NOMO-1 treated with DMSO at 0.1 percent for 48 hours (cell line): ENCODE results near the gene PTPRT.

Experiments
- DNase-seq: peaks from one replicate; lab custom pipeline; 2025; ENCODE audit not compliant: unreplicated experiment; lab: John Stamatoyannopoulos, UW

The PTPRT gene

GRCh38 chr20:43123180-43123579 lies 66.5 kb downstream of the PTPRT start:
- no peak for DNase-seq

DNA sequence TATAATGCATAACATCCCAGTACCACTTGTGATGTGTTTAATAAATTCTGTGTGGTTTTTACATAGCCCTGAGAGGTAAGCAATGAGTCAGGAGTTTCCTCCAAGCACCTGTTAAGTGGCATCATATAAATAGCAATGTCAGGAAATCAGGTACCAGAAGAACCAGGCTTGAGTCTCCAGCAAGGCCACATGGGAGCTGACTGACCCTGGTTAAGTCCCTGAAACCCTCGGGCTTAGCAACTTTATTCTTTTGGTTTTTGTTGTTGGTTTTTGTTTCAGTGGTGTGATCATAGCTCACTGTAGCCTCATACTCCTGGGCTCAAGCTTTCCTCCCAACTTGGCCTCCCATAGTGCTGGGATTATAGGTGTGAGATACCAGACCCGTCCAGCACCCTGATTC lies 70.0 kb downstream of the PTPRT start:
- DNase-seq = no peak

GRCh38 chr20:43102394-43102793 lies 87.3 kb downstream of the PTPRT start:
- no peak for DNase-seq

GRCh38 chr20:43096931-43097260 lies 92.8 kb downstream of the PTPRT start:
- DNase-seq = no peak

GRCh38 chr20:43096126-43096930 lies 93.4 kb downstream of the PTPRT start:
- no peak for DNase-seq

DNA sequence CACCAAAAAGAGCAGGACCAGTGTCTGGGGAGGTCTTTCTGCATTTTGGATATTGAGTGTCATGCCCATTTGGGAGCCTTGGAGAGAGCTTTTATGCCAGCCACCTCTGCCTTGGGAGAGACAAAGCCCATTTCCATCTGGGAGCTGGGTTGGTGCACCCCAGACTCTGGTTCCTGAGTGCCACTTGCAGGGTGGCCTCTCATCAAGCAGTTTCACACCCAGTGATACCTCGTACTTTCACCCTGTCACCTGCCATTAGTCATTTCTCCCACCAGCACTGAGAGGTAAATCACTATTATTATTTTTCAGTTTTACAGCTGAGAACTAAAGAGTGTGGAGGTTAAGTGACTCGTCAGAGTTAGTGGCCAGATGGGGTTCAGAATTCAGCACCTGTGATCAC lies 94.7 kb downstream of the PTPRT start:
- DNase-seq = no peak

- DNase-seq = no peak
Observed at GRCh38 chr20:43092386-43093088, 97.2 kb downstream of the PTPRT start.

DNA sequence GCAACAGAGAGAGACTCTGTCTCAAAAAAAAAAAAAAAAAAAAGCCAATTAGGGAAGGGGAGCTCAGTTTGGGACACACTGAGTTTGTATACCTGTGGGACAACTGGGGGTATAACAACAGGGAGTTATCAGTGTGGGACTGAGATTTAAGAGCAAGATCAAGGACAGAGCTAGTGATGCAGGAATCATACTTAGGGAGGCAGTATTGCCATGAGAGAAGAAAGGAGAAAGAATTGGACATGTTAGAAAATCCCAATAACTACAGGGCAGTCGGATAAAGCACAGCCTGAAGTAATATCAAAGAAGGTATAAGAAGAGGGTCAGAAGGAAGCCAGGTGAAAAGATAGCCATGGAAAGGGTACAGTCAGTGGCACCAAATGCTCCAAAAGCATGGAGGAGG lies 121.2 kb downstream of the PTPRT start:
- DNase-seq = no peak

GRCh38 chr20:43066125-43066524 lies 123.6 kb downstream of the PTPRT start:
- no peak for DNase-seq

DNA sequence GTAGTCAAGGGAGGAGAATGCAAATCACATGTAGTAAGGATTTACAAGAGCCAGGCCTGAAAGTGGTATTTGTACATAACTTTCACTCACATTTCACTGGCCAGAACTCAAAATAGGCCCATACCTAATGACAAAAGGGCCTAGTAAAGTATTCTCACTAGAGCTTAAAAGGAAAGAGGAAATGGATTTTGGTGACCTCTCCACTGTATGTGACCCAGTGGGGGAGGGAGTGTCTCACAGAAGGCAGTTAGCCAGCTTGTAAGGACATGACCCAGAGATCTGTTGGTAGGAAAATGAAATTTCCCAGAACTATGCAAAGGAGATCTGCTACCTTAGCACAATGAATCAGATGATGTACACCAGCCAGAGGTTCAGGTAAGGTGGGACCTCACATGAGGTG lies 124.4 kb downstream of the PTPRT start:
- no peak for DNase-seq

GRCh38 chr20:43058077-43058476 lies 131.6 kb downstream of the PTPRT start:
- DNase-seq = no peak

DNA sequence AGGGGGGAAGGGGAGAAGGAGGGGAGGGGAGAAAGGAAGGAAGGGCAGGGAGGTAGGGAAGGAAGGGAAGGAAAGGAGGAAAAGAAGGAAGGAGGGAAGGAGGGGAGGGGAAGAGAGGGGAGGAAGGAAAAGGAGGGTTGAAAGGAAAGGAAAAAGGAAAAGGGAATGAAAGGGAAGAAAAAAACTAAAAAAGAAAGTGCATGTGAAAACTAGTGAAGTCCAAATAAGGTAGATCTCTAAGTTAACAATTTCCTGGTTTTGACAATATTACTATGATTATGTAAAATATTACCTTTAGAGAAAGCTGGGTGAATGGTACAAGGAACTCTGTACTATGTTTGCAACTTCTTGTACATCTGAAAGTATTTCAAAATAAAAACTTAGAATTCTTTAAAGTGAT lies 132.4 kb downstream of the PTPRT start:
- no peak for DNase-seq

DNA sequence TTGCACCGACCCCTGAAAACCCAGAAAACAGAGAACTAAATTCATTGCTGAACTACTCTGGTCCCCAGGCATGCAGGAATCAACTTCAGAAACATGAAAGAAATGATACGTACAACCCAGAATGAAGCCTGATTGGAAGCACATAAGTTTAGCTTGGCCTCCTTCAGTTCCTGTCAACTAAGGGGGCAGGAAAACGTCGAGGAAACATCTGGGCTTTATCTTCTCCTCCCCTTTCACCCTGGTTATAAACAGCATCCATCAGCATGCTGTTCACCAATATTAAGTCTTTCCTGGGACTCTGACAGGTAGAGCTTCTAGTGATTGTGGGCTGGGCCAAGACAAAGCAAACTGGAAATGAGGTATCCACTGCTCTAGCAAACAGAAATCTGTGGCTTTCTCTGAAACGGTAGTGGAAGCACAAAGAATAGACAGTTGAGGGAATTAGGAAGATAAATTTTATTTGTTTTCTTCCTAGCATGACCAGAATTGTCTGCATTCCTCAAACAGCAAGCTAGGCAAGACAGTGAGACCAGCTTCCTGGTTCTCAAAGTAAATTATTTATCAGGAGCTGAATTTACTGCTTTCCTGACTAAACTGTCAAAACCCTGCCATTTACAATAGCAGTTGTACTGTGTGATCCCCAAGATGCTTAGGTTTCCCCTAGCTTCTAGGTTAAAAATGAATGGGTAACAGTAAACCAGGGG lies 134.4 kb downstream of the PTPRT start:
- no peak for DNase-seq

- no peak for DNase-seq
Observed at GRCh38 chr20:43052532-43052931, 137.2 kb downstream of the PTPRT start.

DNA sequence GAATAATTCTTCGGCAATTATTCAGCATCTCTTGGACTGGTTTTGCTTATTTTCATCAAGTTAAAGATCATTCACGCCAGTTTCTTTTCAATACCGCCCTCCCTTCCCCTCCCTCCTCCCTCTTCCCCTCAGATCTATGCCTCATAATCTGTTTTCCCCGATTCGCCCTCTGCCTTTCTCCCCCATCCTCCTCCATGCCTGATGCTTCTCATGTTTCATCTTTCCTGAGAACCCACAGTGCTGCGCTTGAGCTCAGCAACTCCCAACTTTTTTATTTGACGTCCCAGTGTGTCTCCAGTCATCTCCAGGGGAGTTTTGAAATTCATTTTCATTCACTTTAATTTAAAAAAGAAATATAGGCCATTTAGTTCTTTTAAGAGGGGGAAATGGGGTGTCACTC lies 142.7 kb downstream of the PTPRT start:
- no peak for DNase-seq

DNA sequence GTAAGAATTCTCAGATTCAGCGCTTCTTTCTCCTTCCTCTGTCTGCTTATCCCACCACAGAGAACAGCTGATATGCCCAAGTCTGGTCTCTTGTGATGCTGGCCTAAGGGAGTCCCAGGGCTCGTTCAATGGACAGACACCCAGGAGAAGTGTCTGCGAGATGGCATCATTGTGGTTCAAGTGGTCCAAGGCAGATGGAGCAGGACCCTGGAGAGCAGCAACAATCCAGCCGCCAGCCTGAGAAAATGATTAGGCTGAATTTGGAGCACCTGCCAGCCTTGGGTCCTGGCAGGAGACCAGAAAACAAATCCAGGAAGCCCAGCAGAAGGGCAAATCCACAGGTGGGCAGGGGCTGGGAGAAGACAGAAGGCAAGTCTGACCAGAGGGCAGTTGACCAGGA lies 145.8 kb downstream of the PTPRT start:
- no peak for DNase-seq

DNA sequence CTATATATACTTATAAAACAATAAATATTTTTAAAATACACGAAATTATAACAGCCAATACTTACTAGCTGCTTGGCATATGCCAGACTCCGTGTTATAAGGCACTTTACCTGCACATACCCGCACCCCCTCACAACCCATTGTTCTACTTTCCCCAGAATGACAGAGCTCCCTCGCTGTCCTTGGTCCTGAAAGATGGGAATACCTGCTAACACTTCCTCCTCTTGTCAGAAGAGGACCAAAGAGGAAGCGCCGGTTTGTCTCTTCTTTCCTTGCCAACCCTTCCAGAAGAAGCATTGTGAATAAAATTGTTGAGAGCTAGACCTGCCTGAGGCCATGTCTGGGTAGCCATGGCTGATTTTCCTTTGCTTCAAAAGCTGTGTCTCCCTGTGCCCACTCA lies 149.3 kb downstream of the PTPRT start:
- peak; percentile 8 for DNase-seq

- no peak for DNase-seq
Observed at GRCh38 chr20:43037605-43038309, 151.9 kb downstream of the PTPRT start.

DNA sequence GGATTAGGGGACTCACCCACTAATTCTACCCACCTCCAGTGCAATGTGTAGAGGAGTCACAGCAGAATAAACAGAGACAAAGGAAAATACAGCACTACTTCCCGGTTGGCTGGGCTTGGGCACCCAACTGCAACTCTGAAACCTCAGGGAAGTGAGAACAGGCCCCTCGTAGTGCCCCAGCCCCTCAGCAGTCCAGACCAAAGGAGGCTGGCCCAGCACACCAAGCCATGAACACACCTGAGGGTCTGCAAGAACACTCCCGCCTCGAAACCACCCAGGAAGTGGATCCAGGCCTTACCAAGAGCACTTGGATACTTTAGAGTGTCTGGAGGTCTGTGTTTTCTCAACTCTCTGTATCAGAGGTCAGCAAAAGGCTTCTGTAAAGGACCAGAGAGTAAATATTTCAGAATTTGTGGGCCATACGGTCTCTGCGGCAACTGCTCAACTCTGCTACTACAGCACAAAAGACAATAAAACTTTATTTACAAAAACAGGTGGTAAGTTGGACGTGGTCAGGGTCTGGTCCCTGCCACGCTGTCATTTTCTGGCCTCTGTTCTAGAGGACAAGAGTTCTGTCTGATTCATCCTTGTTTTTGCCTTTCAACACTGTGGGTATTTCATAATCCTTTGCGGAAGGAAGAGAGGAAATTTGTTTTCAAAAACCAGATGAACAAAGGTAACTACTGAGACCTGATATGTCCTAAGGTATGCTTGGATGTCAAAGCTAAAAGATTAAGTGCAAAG lies 154.6 kb downstream of the PTPRT start:
- DNase-seq = no peak

GRCh38 chr20:43032459-43032858 lies 157.2 kb downstream of the PTPRT start:
- DNase-seq = no peak

GRCh38 chr20:43029176-43029575 lies 160.5 kb downstream of the PTPRT start:
- no peak for DNase-seq
